K562 (cell line): ENCODE measurements around the gene PRR16.

Experiments
- CCAR2 ChIP-seq: fragments of 200-400 bp; formaldehyde crosslinking; IDR thresholded peaks from 2 replicates; pipeline ENCODE4 v1.6.1; 2017; ENCODE audit warnings: mild to moderate bottlenecking, low read depth, low read length
- MEF2A ChIP-seq: IDR thresholded peaks from 2 replicates; pipeline ENCODE4 v1.6.1; 2011; ENCODE audit warnings: low read depth, mild to moderate bottlenecking, low read length, moderate library complexity; ENCODE audit not compliant: control insufficient read depth
- SAP30 ChIP-seq: fragments of 200-600 bp; sonication (generic); IDR thresholded peaks from 2 replicates; pipeline ENCODE4 v1.6.1; 2012; ENCODE audit warnings: borderline replicate concordance, low read depth, mild to moderate bottlenecking, moderate library complexity, low read length, control low read depth, inconsistent platforms; ENCODE audit not compliant: insufficient read depth, poor library complexity, severe bottlenecking
- SMC3 ChIP-seq: conservative IDR thresholded peaks from 2 replicates; pipeline ENCODE4 v1.6.1; 2011; ENCODE audit warnings: low read depth, low read length, improper control_type of control experiment; ENCODE audit not compliant: insufficient read depth

- TF ChIP-seq CCAR2, result no peak
- TF ChIP-seq SAP30, result no peak
- TF ChIP-seq MEF2A, result no peak
- TF ChIP-seq SMC3, result no peak
Observed at GRCh38 chr5:120567066-120567465, 103.0 kb downstream of the PRR16 start.
